ENCODE data around the gene CHD6.

CHD6 gene

GRCh38 chr20:41364236-41364855 lies 253.8 kb downstream of the CHD6 start:
- no peak for DNase-seq

GRCh38 chr20:41363601-41364000 lies 254.6 kb downstream of the CHD6 start:
- no peak for DNase-seq

GRCh38 chr20:41362748-41363140 lies 255.4 kb downstream of the CHD6 start:
- no peak for DNase-seq

GRCh38 chr20:41361757-41362747 lies 256.1 kb downstream of the CHD6 start:
- DNase-seq = no peak

GRCh38 chr20:41360831-41361756 lies 257.1 kb downstream of the CHD6 start:
- no peak for DNase-seq

GRCh38 chr20:41359541-41360011 lies 258.6 kb downstream of the CHD6 start:
- DNase-seq = no peak

- no peak for DNase-seq
These were observed 259.5 kb downstream of the CHD6 start for GRCh38 chr20:41358717-41359116.

GRCh38 chr20:41358230-41358629 lies 259.9 kb downstream of the CHD6 start:
- DNase-seq = no peak

- no peak for DNase-seq
These were observed 260.6 kb downstream of the CHD6 start for GRCh38 chr20:41357424-41358163.

GRCh38 chr20:41356951-41357350 lies 261.2 kb downstream of the CHD6 start:
- no peak for DNase-seq

- DNase-seq = no peak
These were observed 262.5 kb downstream of the CHD6 start for GRCh38 chr20:41355598-41356203.

GRCh38 chr20:41355192-41355591 lies 263.0 kb downstream of the CHD6 start:
- DNase-seq = no peak

GRCh38 chr20:41353530-41353929 lies 264.6 kb downstream of the CHD6 start:
- DNase-seq = no peak

- DNase-seq = no peak
These were observed 265.5 kb downstream of the CHD6 start for GRCh38 chr20:41352666-41353065.

GRCh38 chr20:41352106-41352505 lies 266.1 kb downstream of the CHD6 start:
- DNase-seq = no peak
